IMR-90 (cell line): Measurements from ENCODE around the gene RIBC1. TPM values are rescaled to one million over a fixed set of nuclear protein-coding genes. Genes with fewer than 3 reads are reported as not detected.

ENCODE experiments used
- ATAC-seq: fragments of 200-7000 bp; cut with Tn5 transposase; 2 replicates; pipeline ENCODE4 v1.9.1; 2020; ENCODE audit warnings: low read depth, mild to moderate bottlenecking, moderate library complexity
- BruUV-seq: library from RNA; stranded (reverse); fragments of 400-500 nt; replicated peaks from 2 replicates; lab custom pipeline; 2021; lab: Mats Ljungman, UMichigan
- CTCF ChIA-PET: fragments of 300-600 bp; formaldehyde crosslinking; extraction: SDS; loops from one replicate; lab custom pipeline; 2021; ENCODE audit warnings: antibody characterized with exemption; lab: Yijun Ruan, JAX
- POLR2A ChIA-PET: fragments of 300-600 bp; sonication (Branson Sonifier 250); formaldehyde crosslinking; loops from one replicate; lab custom pipeline; 2022; ENCODE audit warnings: antibody characterized with exemption; ENCODE audit not compliant: unreplicated experiment; lab: Charles Lee
- DNase-seq: peaks from one replicate; pipeline ENCODE4 v3.0.0; 2013
- H2AFZ ChIP-seq: replicated peaks from 2 replicates; pipeline ENCODE3; 2013; ENCODE audit warnings: low read length, mild to moderate bottlenecking; ENCODE audit not compliant: poor library complexity
- H2AK5ac ChIP-seq: 2 replicates; pipeline ENCODE4 v1.6.1; 2013; ENCODE audit warnings: low read depth, low read length, inconsistent platforms
- H2AK9ac ChIP-seq: replicated peaks from 2 replicates; pipeline ENCODE3; 2013; ENCODE audit warnings: mild to moderate bottlenecking, low read depth, low read length, moderate library complexity; ENCODE audit not compliant: poor library complexity
- H2BK120ac ChIP-seq: 2 replicates; pipeline ENCODE4 v1.6.1; 2013; ENCODE audit warnings: low read depth, low read length, inconsistent platforms
- H2BK15ac ChIP-seq: 3 replicates; pipeline ENCODE4 v1.6.1; 2013; ENCODE audit warnings: low read depth, low read length, inconsistent platforms
- H2BK20ac ChIP-seq: 2 replicates; pipeline ENCODE4 v1.6.1; 2013; ENCODE audit warnings: low read depth, mild to moderate bottlenecking, inconsistent platforms, low read length, moderate library complexity
- H2BK5ac ChIP-seq: 2 replicates; pipeline ENCODE4 v1.6.1; 2013; ENCODE audit warnings: mild to moderate bottlenecking, low read depth, low read length, inconsistent platforms; ENCODE audit not compliant: poor library complexity, severe bottlenecking
- H3K14ac ChIP-seq: replicated peaks from 2 replicates; pipeline ENCODE4 v1.6.1; 2013; ENCODE audit warnings: low read depth, low read length, inconsistent platforms
- H3K18ac ChIP-seq: 2 replicates; pipeline ENCODE4 v1.6.1; 2013; ENCODE audit warnings: low read depth, low read length, control low read depth
- H3K23ac ChIP-seq: 2 replicates; pipeline ENCODE4 v1.6.1; 2013; ENCODE audit warnings: low read depth, low read length, inconsistent platforms
- H3K27ac ChIP-seq: 2 replicates; pipeline ENCODE4 v1.5.1; 2013; ENCODE audit warnings: mild to moderate bottlenecking, control low read depth, low read length; ENCODE audit not compliant: insufficient read depth
- H3K27me3 ChIP-seq: 2 replicates; pipeline ENCODE4 v1.6.1; 2013; ENCODE audit warnings: low read length; ENCODE audit not compliant: control insufficient read depth, insufficient read depth
- H3K36me3 ChIP-seq: 2 replicates; pipeline ENCODE4 v1.6.1; 2013; ENCODE audit warnings: low read length, mixed read lengths; ENCODE audit not compliant: control insufficient read depth, insufficient read depth
- H3K4ac ChIP-seq: 2 replicates; pipeline ENCODE4 v1.6.1; 2013; ENCODE audit warnings: low read depth, low read length, inconsistent platforms
- H3K4me1 ChIP-seq: 2 replicates; pipeline ENCODE4 v1.6.1; 2013; ENCODE audit warnings: low read length, mixed read lengths; ENCODE audit not compliant: control insufficient read depth, insufficient read depth
- H3K4me2 ChIP-seq: 2 replicates; pipeline ENCODE4 v1.6.1; 2013; ENCODE audit warnings: low read depth, mild to moderate bottlenecking, control low read depth, low read length, moderate library complexity
- H3K4me3 ChIP-seq: 2 replicates; pipeline ENCODE4 v1.5.1; 2013; ENCODE audit warnings: low read depth, mild to moderate bottlenecking, control low read depth, low read length, moderate library complexity; ENCODE audit not compliant: insufficient read depth
- H3K56ac ChIP-seq: 2 replicates; pipeline ENCODE4 v1.6.1; 2013; ENCODE audit warnings: low read length, inconsistent platforms; ENCODE audit not compliant: insufficient read depth; ENCODE audit errors: extremely low read depth
- H3K79me1 ChIP-seq, 2 experiments: 2 replicates each; pipeline ENCODE4 v1.6.1; 2013; ENCODE audit warnings: low read length in 2 of 2, inconsistent platforms in 1 of 2, low read depth in 1 of 2
- H3K9ac ChIP-seq: 2 replicates; pipeline ENCODE4 v1.6.1; 2013; ENCODE audit warnings: low read depth, low read length, control low read depth
- H3K9me1 ChIP-seq: 2 replicates; pipeline ENCODE4 v1.6.1; 2013; ENCODE audit warnings: low read length, inconsistent platforms; ENCODE audit not compliant: insufficient read depth
- H3K9me3 ChIP-seq: 2 replicates; pipeline ENCODE4 v1.6.1; 2013; ENCODE audit warnings: low read length; ENCODE audit not compliant: control insufficient read depth, insufficient read depth
- H4K20me1 ChIP-seq: 2 replicates; pipeline ENCODE4 v1.6.1; 2013; ENCODE audit warnings: low read length, inconsistent platforms; ENCODE audit not compliant: insufficient read depth
- H4K5ac ChIP-seq: 2 replicates; pipeline ENCODE4 v1.6.1; 2013; ENCODE audit warnings: mild to moderate bottlenecking, low read depth, low read length, control low read depth
- H4K8ac ChIP-seq, 2 experiments: 2 replicates each; pipeline ENCODE4 v1.6.1; 2013; ENCODE audit warnings: low read depth in 2 of 2, low read length in 2 of 2, control low read depth in 1 of 2, inconsistent platforms in 1 of 2
- H4K91ac ChIP-seq: 2 replicates; pipeline ENCODE4 v1.6.1; 2013; ENCODE audit warnings: low read depth, low read length, inconsistent platforms; ENCODE audit not compliant: insufficient read depth
- BHLHE40 ChIP-seq: fragments of 150-350 bp; IDR thresholded peaks from 2 replicates; pipeline ENCODE4 v1.6.1; 2016; ENCODE audit warnings: mild to moderate bottlenecking, low read depth, low read length
- CEBPB ChIP-seq: IDR thresholded peaks from 2 replicates; pipeline ENCODE4 v1.6.1; 2012; ENCODE audit warnings: low read depth, low read length, improper control_type of control experiment
- CHD1 ChIP-seq: IDR thresholded peaks from 2 replicates; pipeline ENCODE4 v1.6.1; 2012; ENCODE audit warnings: low read depth, low read length, improper control_type of control experiment
- CTCF ChIP-seq: conservative IDR thresholded peaks from 2 replicates; pipeline ENCODE4 v1.5.1; 2012; ENCODE audit warnings: mild to moderate bottlenecking, low read depth, low read length, improper control_type of control experiment
- ELK1 ChIP-seq: fragments of 150-350 bp; IDR thresholded peaks from 2 replicates; pipeline ENCODE4 v1.6.1; 2016; ENCODE audit warnings: low read depth, mild to moderate bottlenecking, low read length, moderate library complexity, borderline replicate concordance
- FOS ChIP-seq: fragments of 150-350 bp; IDR thresholded peaks from 2 replicates; pipeline ENCODE4 v1.6.1; 2016; ENCODE audit warnings: low read depth, low read length
- MAFK ChIP-seq: IDR thresholded peaks from 2 replicates; pipeline ENCODE4 v1.6.1; 2012; ENCODE audit warnings: low read depth, low read length, improper control_type of control experiment
- MAZ ChIP-seq: IDR thresholded peaks from 2 replicates; pipeline ENCODE4 v1.6.1; 2012; ENCODE audit warnings: low read depth, mild to moderate bottlenecking, low read length, improper control_type of control experiment, moderate library complexity, borderline replicate concordance
- MXI1 ChIP-seq: IDR thresholded peaks from 2 replicates; pipeline ENCODE4 v1.6.1; 2012; ENCODE audit warnings: low read depth, mild to moderate bottlenecking, low read length, moderate library complexity, borderline replicate concordance
- NFE2L2 ChIP-seq: fragments of 150-350 bp; IDR thresholded peaks from 2 replicates; pipeline ENCODE4 v1.6.1; 2016; ENCODE audit warnings: low read depth, mild to moderate bottlenecking, low read length
- POLR2A ChIP-seq: IDR thresholded peaks from 2 replicates; pipeline ENCODE4 v1.6.1; 2012; ENCODE audit warnings: mild to moderate bottlenecking, low read depth, low read length
- RAD21 ChIP-seq: IDR thresholded peaks from 2 replicates; pipeline ENCODE4 v1.6.1; 2012; ENCODE audit warnings: low read length, improper control_type of control experiment
- RCOR1 ChIP-seq: IDR thresholded peaks from 2 replicates; pipeline ENCODE4 v1.6.1; 2012; ENCODE audit warnings: mild to moderate bottlenecking, low read length, improper control_type of control experiment; ENCODE audit not compliant: insufficient replicate concordance
- RFX5 ChIP-seq: IDR thresholded peaks from 2 replicates; pipeline ENCODE4 v1.8.0; 2012; ENCODE audit warnings: low read depth, mild to moderate bottlenecking, low read length, moderate library complexity
- SMC3 ChIP-seq: fragments of 150-350 bp; IDR thresholded peaks from 2 replicates; pipeline ENCODE4 v1.6.1; 2016; ENCODE audit warnings: low read depth, mild to moderate bottlenecking, antibody characterized with exemption, low read length, moderate library complexity
- USF2 ChIP-seq: fragments of 150-350 bp; IDR thresholded peaks from 2 replicates; pipeline ENCODE4 v1.6.1; 2017; ENCODE audit warnings: mild to moderate bottlenecking, antibody characterized with exemption, low read length, low read depth
- WGBS, 2 experiments: methylation state at CpG; one replicate each; pipeline versions ENCODE4 v1.1.5 to v1.1.7; 2013; ENCODE audit warnings: missing lambda C conversion rate in 2 of 2; ENCODE audit not compliant: insufficient read length in 1 of 2; ENCODE audit errors: extremely low coverage in 2 of 2; 5-methylcytosine and 5-hydroxymethylcytosine counted together
- dilution Hi-C: fragments of 300-500 bp; cut with HindIII; formaldehyde crosslinking; loops from one replicate; pipeline ENCODE4 v1.14.3; 2018; ENCODE audit warnings: low sequenced_read_pairs; ENCODE audit not compliant: unreplicated experiment
- in situ Hi-C: fragments of 300-500 bp; cut with MboI; formaldehyde crosslinking; loops from 3 replicates; pipeline ENCODE4 v1.14.3; 2019; ENCODE audit warnings: low sequenced_read_pairs, inconsistent platforms, mixed read lengths
- intact Hi-C: fragments of 100-400 bp; cut with micrococcal nuclease; formaldehyde crosslinking; loops from 2 replicates; pipeline ENCODE4 v1.10.0; 2022
- polyA plus RNA-seq, 3 experiments: library from polyadenylated mRNA; depleted of rRNA; stranded (reverse); fragments of >200 nt; gene quantifications; 2 replicates each; pipeline ENCODE4 v1.2.3, GENCODE V29; 2012; ENCODE audit warnings: low replicate concordance in 1 of 3
- total RNA-seq: library from RNA; depleted of rRNA; stranded (reverse); fragments of >200 nt; gene quantifications from 2 replicates; pipeline ENCODE4 v1.2.3, GENCODE V29; 2012

Gene RIBC1
- total and polyA plus RNA-seq, 2 of the 4 experiments (the other 2 are of a cell fraction), result 0.31 to 0.36 TPM

- DNase-seq (no peak), ATAC-seq (no peak)
- Histone ChIP-seq H2AK9ac (no peak overlapping the region), H2BK120ac (peak overlapping the region; percentile 85; the same call in 1 of the 2 replicates), H3K4me1 (peaks cover 4% of the 10 kb centered on the region; the same call in 1 of the 2 replicates), H2BK15ac (no peak overlapping the region), H3K56ac (0 out of 2 replicates have a peak overlapping the region, but pooled peaks have one; percentile 24), H3K27ac (no peak overlapping the region), H3K36me3 (no peaks in the 10 kb centered on the region), H2AK5ac (no peak overlapping the region), H3K4me3 (no peak overlapping the region), H3K14ac (no peak overlapping the region), H2BK5ac (no peak overlapping the region), H3K4me2 (peak overlapping the region; percentile 64; the same call in 1 of the 2 replicates), H3K9ac (no peak overlapping the region), H2AFZ (peak overlapping the region; percentile 90), H4K8ac (peak overlapping the region; percentile 69 to 93; a peak in 1 of 4 replicates), H3K27me3 (peaks cover 16% of the 10 kb centered on the region), H4K20me1 (no peaks in the 10 kb centered on the region), H3K79me1 (no peaks in the 10 kb centered on the region), H4K91ac (peak overlapping the region; percentile 32; the same call in 1 of the 2 replicates), H3K4ac (peak overlapping the region; percentile 67; the same call in 1 of the 2 replicates), H3K9me3 (no peaks in the 10 kb centered on the region), H3K23ac (no peak overlapping the region; the same call in 1 of the 2 replicates), H3K18ac (no peak overlapping the region), H2BK20ac (no peak overlapping the region), H4K5ac (no peak overlapping the region; the same call in 1 of the 2 replicates), H3K9me1 (no peaks in the 10 kb centered on the region; the same call in 1 of the 2 replicates)
- no TSS peak for BruUV-seq
- ChIA-PET POLR2A (no interaction called here), CTCF (interaction anchor here (0.6 kb wide), 1 partner anchor 459 kb away, joined by 3 read pairs; no protein-coding TSS in a partner anchor)
- in situ Hi-C loops, result loop anchor here (10.0 kb wide), 1 partner anchor 55 kb away; no protein-coding TSS in a partner anchor
- intact Hi-C loops, result no loop called here
- no CpG with 5 or more reads among the region's 5 CpGs for WGBS, 2 experiments
- dilution Hi-C loops, result no loop called here
- TF ChIP-seq ELK1 (no peak), CHD1 (no peak), NFE2L2 (no peak), CEBPB (no peak), FOS (no peak), RFX5 (no peak), CTCF (no peak), MAFK (no peak), RCOR1 (no peak), RAD21 (no peak), MAZ (no peak), USF2 (no peak), SMC3 (no peak), BHLHE40 (no peak), POLR2A (no peak), MXI1 (no peak)
These were observed 17.4 kb downstream of the RIBC1 start for GRCh38 chrX:53440101-53440500.
